HEK293 (cell line): Measurements from ENCODE around the gene RINL.
"Not testable (repeated sequence)": the region's sequence is repeated elsewhere in the genome, so short reads cannot be mapped to it uniquely, and the experiment has no call there.

Experiments used
- CTCF ChIA-PET: fragments of 350-600 bp; formaldehyde crosslinking; extraction: SDS; loops from one replicate; lab custom pipeline; 2021; ENCODE audit warnings: antibody characterized with exemption; lab: Yijun Ruan, JAX
- POLR2A ChIA-PET: fragments of 300-600 bp; formaldehyde crosslinking; extraction: SDS; loops from one replicate; lab custom pipeline; 2020; ENCODE audit warnings: antibody characterized with exemption, inconsistent platforms; lab: Yijun Ruan, JAX
- H3K27ac ChIP-seq: fragments of 200-500 bp; sonication (Bioruptor generic); 2 replicates; pipeline ENCODE4 v1.5.1; 2014; ENCODE audit warnings: low read depth, low read length, control low read depth, inconsistent platforms; ENCODE audit errors: extremely low read depth
- H3K36me3 ChIP-seq, 2 experiments: fragments of 200-500 bp in 1 of 2; sonication (Bioruptor generic) in 1 of 2; 1 replicate in 1 of 2; 2 replicates in 1 of 2; pipeline ENCODE4 v1.5.1; 2014 to 2017; ENCODE audit warnings: inconsistent platforms in 2 of 2, low read length in 2 of 2; ENCODE audit not compliant: control insufficient read depth in 2 of 2, insufficient read depth in 1 of 2
- H3K4me1 ChIP-seq: fragments of 200-500 bp; sonication (Bioruptor generic); 2 replicates; pipeline ENCODE4 v1.5.1; 2014; ENCODE audit warnings: mild to moderate bottlenecking, low read length, inconsistent platforms; ENCODE audit not compliant: control insufficient read depth, insufficient read depth
- H3K4me3 ChIP-seq: 2 replicates; pipeline ENCODE4 v1.5.1; 2011; ENCODE audit warnings: low read depth, mild to moderate bottlenecking, control low read depth, low read length, moderate library complexity
- H3K9me3 ChIP-seq: fragments of 200-500 bp; sonication (Bioruptor generic); 2 replicates; pipeline ENCODE4 v1.5.1; 2014; ENCODE audit warnings: low read depth, low read length, inconsistent platforms; ENCODE audit not compliant: control insufficient read depth, insufficient read depth
- GLI4 ChIP-seq: fragments of 450-650 bp; formaldehyde crosslinking; IDR thresholded peaks from 2 replicates; pipeline ENCODE4 v1.5.1; 2016; ENCODE audit warnings: missing biosample characterization, missing genetic modification characterization
- KLF16 ChIP-seq: fragments of 450-650 bp; formaldehyde crosslinking; IDR thresholded peaks from 2 replicates; pipeline ENCODE4 v1.5.1; 2017; ENCODE audit warnings: missing biosample characterization, missing genetic modification characterization
- MZF1 ChIP-seq: fragments of 450-650 bp; formaldehyde crosslinking; IDR thresholded peaks from 2 replicates; pipeline ENCODE4 v1.5.1; 2017; ENCODE audit warnings: missing biosample characterization, missing genetic modification characterization, borderline replicate concordance
- PRDM1 ChIP-seq: fragments of 450-650 bp; formaldehyde crosslinking; IDR thresholded peaks from 2 replicates; pipeline ENCODE4; 2016; ENCODE audit warnings: missing biosample characterization, missing genetic modification characterization
- PRDM10 ChIP-seq: fragments of 450-650 bp; formaldehyde crosslinking; IDR thresholded peaks from 2 replicates; pipeline ENCODE4 v1.5.1; 2016; ENCODE audit warnings: missing biosample characterization, missing genetic modification characterization
- ZFP69B ChIP-seq: fragments of 450-650 bp; formaldehyde crosslinking; IDR thresholded peaks from 2 replicates; pipeline ENCODE4 v1.5.1; 2016; ENCODE audit warnings: missing biosample characterization, missing genetic modification characterization
- ZNF16 ChIP-seq: fragments of 450-650 bp; formaldehyde crosslinking; IDR thresholded peaks from 2 replicates; pipeline ENCODE4 v1.5.1; 2016; ENCODE audit warnings: low read depth, missing biosample characterization, missing genetic modification characterization
- ZNF175 ChIP-seq: fragments of 450-650 bp; formaldehyde crosslinking; IDR thresholded peaks from 2 replicates; pipeline ENCODE4 v1.5.1; 2016; ENCODE audit warnings: missing biosample characterization, missing genetic modification characterization
- ZNF202 ChIP-seq: fragments of 450-650 bp; formaldehyde crosslinking; IDR thresholded peaks from 2 replicates; pipeline ENCODE4 v1.5.1; 2016; ENCODE audit warnings: missing biosample characterization, missing genetic modification characterization, borderline replicate concordance
- ZNF366 ChIP-seq: fragments of 450-650 bp; formaldehyde crosslinking; conservative IDR thresholded peaks from 2 replicates; pipeline ENCODE4 v1.5.1; 2016; ENCODE audit warnings: missing biosample characterization, missing genetic modification characterization
- ZNF398 ChIP-seq: fragments of 450-650 bp; formaldehyde crosslinking; IDR thresholded peaks from 2 replicates; pipeline ENCODE4 v1.5.1; 2017; ENCODE audit warnings: missing biosample characterization, missing genetic modification characterization
- ZNF433 ChIP-seq: fragments of 450-650 bp; formaldehyde crosslinking; IDR thresholded peaks from 2 replicates; pipeline ENCODE4 v1.5.1; 2016; ENCODE audit warnings: missing biosample characterization, missing genetic modification characterization, low read depth
- ZNF473 ChIP-seq: fragments of 450-650 bp; formaldehyde crosslinking; IDR thresholded peaks from 2 replicates; pipeline ENCODE4 v1.5.1; 2017; ENCODE audit warnings: missing biosample characterization, missing genetic modification characterization
- ZNF544 ChIP-seq: fragments of 450-650 bp; formaldehyde crosslinking; IDR thresholded peaks from 2 replicates; pipeline ENCODE4 v1.5.0; 2017; ENCODE audit warnings: missing biosample characterization, missing genetic modification characterization
- ZNF610 ChIP-seq: fragments of 450-650 bp; formaldehyde crosslinking; IDR thresholded peaks from 2 replicates; pipeline ENCODE4 v1.5.1; 2016; ENCODE audit warnings: missing biosample characterization, missing genetic modification characterization, borderline replicate concordance
- ZNF626 ChIP-seq: fragments of 450-650 bp; sonication (Bioruptor Pico); formaldehyde crosslinking; IDR thresholded peaks from 2 replicates; pipeline ENCODE4 v1.5.1; 2018; ENCODE audit warnings: missing biosample characterization, missing genetic modification characterization, inconsistent platforms
- ZNF639 ChIP-seq: fragments of 450-650 bp; formaldehyde crosslinking; IDR thresholded peaks from 2 replicates; pipeline ENCODE4 v1.5.1; 2016; ENCODE audit warnings: missing biosample characterization, missing genetic modification characterization
- ZNF692 ChIP-seq: fragments of 450-650 bp; formaldehyde crosslinking; IDR thresholded peaks from 2 replicates; pipeline ENCODE4 v1.5.1; 2016; ENCODE audit warnings: missing biosample characterization, missing genetic modification characterization
- ZNF76 ChIP-seq: fragments of 450-650 bp; formaldehyde crosslinking; IDR thresholded peaks from 2 replicates; pipeline ENCODE4; 2016; ENCODE audit warnings: low read depth, missing biosample characterization, missing genetic modification characterization, borderline replicate concordance
- TF ChIP-seq, protein P1 (sequence below): fragments of 450-650 bp; formaldehyde crosslinking; IDR thresholded peaks from 2 replicates; pipeline ENCODE4 v1.5.1; 2016; ENCODE audit warnings: missing biosample characterization, missing genetic modification characterization
- TF ChIP-seq, protein P2 (sequence below): fragments of 450-650 bp; formaldehyde crosslinking; IDR thresholded peaks from 2 replicates; pipeline ENCODE4 v1.5.1; 2017; ENCODE audit warnings: missing biosample characterization, missing genetic modification characterization

The RINL gene

DNA sequence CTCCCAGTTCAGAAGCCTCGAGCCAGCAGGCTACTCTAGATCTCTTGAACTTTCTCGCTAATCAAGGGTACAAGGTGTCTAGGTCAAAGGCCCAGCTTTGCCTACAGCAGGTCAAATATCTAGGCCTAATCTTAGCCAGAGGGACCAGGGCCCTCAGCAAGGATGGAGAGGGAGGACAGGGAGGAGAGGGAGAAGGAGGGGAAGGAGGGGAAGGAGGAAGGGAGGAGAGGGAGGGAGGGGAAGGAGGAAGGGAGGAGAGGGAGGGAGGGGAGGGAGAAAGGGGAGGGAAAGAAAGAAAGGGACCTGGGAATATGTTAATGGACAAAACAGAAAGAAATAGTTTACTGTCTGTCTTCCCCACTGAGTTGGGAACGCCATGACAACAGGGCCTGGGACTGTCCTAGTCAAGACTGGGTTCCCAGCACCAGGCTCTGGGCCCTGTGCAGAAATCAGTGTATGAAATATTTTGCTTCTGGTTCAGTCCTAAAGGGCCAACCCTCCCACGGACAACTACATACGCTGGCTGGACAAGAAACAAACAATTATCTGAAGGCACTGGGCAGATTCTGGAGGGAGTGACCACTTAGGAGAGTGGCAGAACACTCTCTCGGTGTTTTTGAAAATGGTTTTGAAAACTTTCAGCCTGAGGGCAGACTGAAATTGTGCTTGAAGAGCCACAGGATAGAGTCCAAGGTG lies 51.1 kb downstream of the RINL start (continued):
- TF ChIP-seq ZNF398 (tag by site-specific recombination) = peak; percentile 80
- TF ChIP-seq PRDM10 (tag by site-specific recombination) = no peak
- TF ChIP-seq ZFP69B = no peak
- TF ChIP-seq ZNF76 (tag by site-specific recombination) = no peak
- TF ChIP-seq ZNF433 (tag by site-specific recombination) = no peak
- TF ChIP-seq ZNF202 = no peak
- TF ChIP-seq ZNF544 (tag by site-specific recombination) = no peak
- no peak for TF ChIP-seq ZNF473 (tag by site-specific recombination)
- no peak for TF ChIP-seq ZNF626
- TF ChIP-seq, protein P1, sequence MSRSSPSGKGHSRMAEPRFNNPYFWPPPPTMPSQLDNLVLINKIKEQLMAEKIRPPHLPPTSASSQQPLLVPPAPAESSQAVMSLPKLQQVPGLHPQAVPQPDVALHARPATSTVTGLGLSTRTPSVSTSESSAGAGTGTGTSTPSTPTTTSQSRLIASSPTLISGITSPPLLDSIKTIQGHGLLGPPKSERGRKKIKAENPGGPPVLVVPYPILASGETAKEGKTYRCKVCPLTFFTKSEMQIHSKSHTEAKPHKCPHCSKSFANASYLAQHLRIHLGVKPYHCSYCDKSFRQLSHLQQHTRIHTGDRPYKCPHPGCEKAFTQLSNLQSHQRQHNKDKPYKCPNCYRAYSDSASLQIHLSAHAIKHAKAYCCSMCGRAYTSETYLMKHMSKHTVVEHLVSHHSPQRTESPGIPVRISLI (tag by site-specific recombination) = no peak
- TF ChIP-seq KLF16 = no peak
- TF ChIP-seq PRDM1 (tag by site-specific recombination) = 0 out of 2 replicates have a peak, but pooled peaks have one; percentile 16
- TF ChIP-seq ZNF692 (tag by site-specific recombination) = no peak
- TF ChIP-seq GLI4 (tag by site-specific recombination) = no peak
- no peak for TF ChIP-seq ZNF175 (tag by site-specific recombination)
- no peak for TF ChIP-seq ZNF16 (tag by site-specific recombination)
- TF ChIP-seq, protein P2, sequence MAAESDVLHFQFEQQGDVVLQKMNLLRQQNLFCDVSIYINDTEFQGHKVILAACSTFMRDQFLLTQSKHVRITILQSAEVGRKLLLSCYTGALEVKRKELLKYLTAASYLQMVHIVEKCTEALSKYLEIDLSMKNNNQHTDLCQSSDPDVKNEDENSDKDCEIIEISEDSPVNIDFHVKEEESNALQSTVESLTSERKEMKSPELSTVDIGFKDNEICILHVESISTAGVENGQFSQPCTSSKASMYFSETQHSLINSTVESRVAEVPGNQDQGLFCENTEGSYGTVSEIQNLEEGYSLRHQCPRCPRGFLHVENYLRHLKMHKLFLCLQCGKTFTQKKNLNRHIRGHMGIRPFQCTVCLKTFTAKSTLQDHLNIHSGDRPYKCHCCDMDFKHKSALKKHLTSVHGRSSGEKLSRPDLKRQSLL (tag by site-specific recombination) = no peak
- TF ChIP-seq MZF1 (tag by site-specific recombination) = no peak
- no peak for TF ChIP-seq ZNF610
- no peak for TF ChIP-seq ZNF639 (tag by site-specific recombination)
- TF ChIP-seq ZNF366 (tag by site-specific recombination) = peak; percentile 58
- TF ChIP-seq, all 188 proteins: peak for 5

- H3K36me3 ChIP-seq = peaks cover 39 to 43% of the 10 kb centered on the region in 2 experiments
- CTCF ChIA-PET, H3K9me3 ChIP-seq, H3K4me1 ChIP-seq, H3K4me3 ChIP-seq, H3K27ac ChIP-seq: not testable (repeated sequence)
- POLR2A ChIA-PET = interaction anchor here (0.6 kb wide), 1 partner anchor 38 kb away, joined by 3 read pairs; no protein-coding TSS in a partner anchor
Measured at GRCh38 chr19:38825936-38826335, 52.1 kb downstream of the RINL start.
